B cell (primary cell): ENCODE data around the gene RERE. TPM values are rescaled to one million over a fixed set of nuclear protein-coding genes. Genes with fewer than 3 reads are reported as not detected.

Experiments
- ATAC-seq: fragments of 200-7000 bp; cut with Tn5 transposase; one replicate; pipeline ENCODE4 v1.10.0; 2021; ENCODE audit warnings: low read depth, mild to moderate bottlenecking, moderate number of reproducible peaks, moderate library complexity
- CTCF ChIA-PET: fragments of 350-600 bp; sonication (Branson Sonifier 250); formaldehyde crosslinking; loops from one replicate; lab custom pipeline; 2021; ENCODE audit warnings: antibody characterized with exemption, inconsistent platforms; lab: Charles Lee
- POLR2A ChIA-PET: fragments of 350-600 bp; sonication (Branson Sonifier 250); formaldehyde crosslinking; loops from one replicate; lab custom pipeline; 2021; ENCODE audit warnings: antibody characterized with exemption; lab: Charles Lee
- DNase-seq: peaks from one replicate; pipeline ENCODE4 v3.0.0; 2013
- H2AFZ ChIP-seq: 2 replicates; pipeline ENCODE4 v1.6.1; 2012; ENCODE audit warnings: mild to moderate bottlenecking, low read depth, low read length; ENCODE audit not compliant: insufficient read depth, poor library complexity, severe bottlenecking
- H3K27ac ChIP-seq, 2 donors: 1 replicate in 1 of 2; 2 replicates in 1 of 2; pipeline ENCODE4 v1.5.1; 2012 to 2013; ENCODE audit warnings: low read length in 2 of 2, mild to moderate bottlenecking in 2 of 2, moderate library complexity in 1 of 2
- H3K27me3 ChIP-seq, 4 experiments: fragments of 200-600 bp in 1 of 4; sonication (generic) in 1 of 4; replicated peaks in 1 of 4; 1 replicate in 2 of 4; 2 replicates in 2 of 4; pipeline versions ENCODE4 v1.6.1 to v1.7.0; 2013 to 2016; ENCODE audit warnings: low read length in 3 of 4, mild to moderate bottlenecking in 2 of 4, mixed read lengths in 1 of 4, moderate library complexity in 1 of 4; ENCODE audit not compliant: insufficient read depth in 4 of 4, control insufficient read depth in 3 of 4; ENCODE audit errors: control extremely low read depth in 1 of 4
- H3K36me3 ChIP-seq, 2 experiments: replicated peaks in 1 of 2; 1 replicate in 1 of 2; 2 replicates in 1 of 2; pipeline versions ENCODE4 v1.6.1 to v1.7.1; 2013; ENCODE audit warnings: low read length in 1 of 2; ENCODE audit not compliant: insufficient read depth in 2 of 2, control insufficient read depth in 1 of 2; ENCODE audit errors: control extremely low read depth in 1 of 2, extremely low read depth in 1 of 2
- H3K4me1 ChIP-seq, 2 donors: fragments of 200-600 bp in 1 of 2; sonication (generic) in 1 of 2; 1 replicate in 1 of 2; 2 replicates in 1 of 2; pipeline versions ENCODE4 v1.5.1 to v1.6.1; 2013 to 2017; ENCODE audit warnings: low read length in 2 of 2; ENCODE audit not compliant: control insufficient read depth in 2 of 2, insufficient read depth in 2 of 2
- H3K4me2 ChIP-seq: replicated peaks from 2 replicates; pipeline ENCODE3; 2012; ENCODE audit warnings: mild to moderate bottlenecking, low read depth, low read length; ENCODE audit not compliant: poor library complexity, severe bottlenecking
- H3K4me3 ChIP-seq, 5 experiments: fragments of 200-600 bp in 1 of 5; sonication (generic) in 1 of 5; 1 replicate in 3 of 5; 2 replicates in 2 of 5; pipeline versions ENCODE4 v1.5.1 to v1.7.0; 2011 to 2016; ENCODE audit warnings: low read length in 4 of 5, mild to moderate bottlenecking in 4 of 5, low read depth in 2 of 5, control low read depth in 1 of 5, moderate library complexity in 1 of 5; ENCODE audit not compliant: insufficient read depth in 1 of 5; ENCODE audit errors: control extremely low read depth in 1 of 5, extremely low read depth in 1 of 5
- H3K79me2 ChIP-seq: fragments of 200-600 bp; sonication (generic); one replicate; pipeline ENCODE4 v1.6.0; 2016; ENCODE audit warnings: low read length; ENCODE audit not compliant: control insufficient read depth, insufficient read depth
- H3K9ac ChIP-seq: fragments of 200-600 bp; sonication (generic); 2 replicates; pipeline ENCODE4 v1.6.1; 2017; ENCODE audit warnings: mild to moderate bottlenecking, low read length, moderate library complexity
- H3K9me3 ChIP-seq, 3 donors: one replicate each; pipeline versions ENCODE4 v1.6.1 to v1.7.1; 2013; ENCODE audit warnings: low read length in 2 of 3; ENCODE audit not compliant: control insufficient read depth in 2 of 3, insufficient read depth in 1 of 3; ENCODE audit errors: control extremely low read depth in 1 of 3
- H4K20me1 ChIP-seq: 2 replicates; pipeline ENCODE4 v1.6.0; 2012; ENCODE audit warnings: mild to moderate bottlenecking, low read length; ENCODE audit not compliant: insufficient read depth, control insufficient read depth, poor library complexity, severe bottlenecking
- H3K27ac Mint-ChIP-seq: one replicate; pipeline ENCODE4 v1.8.0; 2021; ENCODE audit warnings: mixed read lengths
- H3K27me3 Mint-ChIP-seq: one replicate; pipeline ENCODE4 v1.8.0; 2021; ENCODE audit warnings: mixed read lengths
- H3K4me1 Mint-ChIP-seq: one replicate; pipeline ENCODE4 v1.8.0; 2021; ENCODE audit warnings: mixed read lengths
- H3K4me3 Mint-ChIP-seq: one replicate; pipeline ENCODE4 v1.8.0; 2021; ENCODE audit warnings: mixed read lengths
- H3K9me3 Mint-ChIP-seq: one replicate; pipeline ENCODE4 v1.8.0; 2022; ENCODE audit warnings: mixed read lengths; ENCODE audit not compliant: insufficient read depth
- EZH2 ChIP-seq: IDR thresholded peaks from 2 replicates; pipeline ENCODE4 v1.6.1; 2012; ENCODE audit warnings: borderline replicate concordance, low read depth, mild to moderate bottlenecking, moderate library complexity, low read length; ENCODE audit not compliant: insufficient read depth, poor library complexity, severe bottlenecking
- whole genome bisulfite sequencing: methylation state at CpG from one replicate; pipeline ENCODE4 v1.1.5; 2013; ENCODE audit warnings: missing lambda C conversion rate; ENCODE audit not compliant: insufficient coverage; 5-methylcytosine and 5-hydroxymethylcytosine counted together
- intact Hi-C: fragments of 100-400 bp; cut with micrococcal nuclease; formaldehyde crosslinking; loops from one replicate; pipeline ENCODE4 v1.10.0; 2022
- polyA plus RNA-seq: library from polyadenylated mRNA; depleted of rRNA; stranded (reverse); fragments of >200 nt; gene quantifications from 2 replicates; pipeline ENCODE4 v1.2.3, GENCODE V29; 2012
- total RNA-seq, 2 donors: library from RNA; stranded (reverse); fragments of 120-200 nt in 1 of 2; gene quantifications; 1 replicate in 1 of 2; 2 replicates in 1 of 2; pipeline versions ENCODE4 v1.2.3 to v1.2.4, GENCODE V29; 2013 to 2022
- TF ChIP-seq, protein P1 (sequence below): fragments of 200-600 bp; IDR thresholded peaks from one replicate; pipeline ENCODE4 v1.8.0; 2022; ENCODE audit warnings: antibody characterized with exemption, mild to moderate bottlenecking

Gene RERE
- total and polyA plus RNA-seq, 2 donors (not counting 1 experiment from before 2014, with no cell fraction given): 27.3 to 132 TPM

DNA sequence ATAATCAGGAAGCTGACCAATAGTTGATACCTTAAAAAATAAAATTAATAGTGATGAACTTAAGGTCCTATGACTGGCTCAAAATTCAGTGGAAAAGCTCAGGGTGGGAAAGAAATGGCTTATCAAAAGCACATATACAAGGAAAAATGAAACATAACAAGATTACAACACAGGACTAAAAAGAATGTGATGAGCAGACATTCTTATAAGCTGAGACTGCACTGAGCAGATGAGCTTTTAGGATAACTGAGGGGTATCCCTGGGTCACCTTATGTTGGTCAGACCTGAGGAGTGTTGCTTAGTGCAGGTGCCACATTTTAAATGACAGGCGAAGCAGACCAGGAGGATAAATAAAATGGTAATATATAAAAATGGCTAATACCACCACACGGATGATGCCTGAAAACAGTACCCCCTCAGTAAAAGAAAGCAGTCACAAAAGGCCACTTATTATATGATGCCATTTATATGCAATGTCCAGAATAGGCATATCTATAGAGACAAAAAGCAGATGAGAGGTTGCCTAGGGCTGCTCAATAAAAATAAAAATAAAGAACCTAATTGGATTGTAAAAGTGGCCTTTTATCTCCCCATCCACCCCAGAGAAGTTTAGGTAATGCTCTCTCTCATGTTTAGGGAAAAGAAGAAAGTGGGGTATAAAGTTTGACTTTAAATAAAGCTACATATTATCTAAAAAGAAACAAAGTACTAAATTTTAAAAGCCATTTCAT lies 335.6 kb downstream of the RERE start:
- ChIA-PET POLR2A (no interaction called here), CTCF (interaction anchor here (1.0 kb wide), 1 partner anchor 245 kb away, joined by 5 read pairs; no protein-coding TSS in a partner anchor)
- intact Hi-C loops: no loop called here
- Histone ChIP-seq H3K9me3 (no peaks in the 10 kb centered on the region), H3K9ac (no peak overlapping the region), H3K4me1 (no peaks in the 10 kb centered on the region), H4K20me1 (peaks cover 7% of the 10 kb centered on the region), H3K27ac (no peak overlapping the region), H3K27me3 (no peaks in the 10 kb centered on the region), H2AFZ (no peak overlapping the region), H3K36me3 (peaks cover 0 to 9% of the 10 kb centered on the region in 2 experiments), H3K79me2 (peaks cover 84% of the 10 kb centered on the region), H3K4me3 (no peak overlapping the region), H3K4me2 (no peak overlapping the region)
- H3K4me1 Mint-ChIP-seq: peaks cover 20% of the 10 kb centered on the region
- H3K9me3 Mint-ChIP-seq: no peaks in the 10 kb centered on the region
- DNase-seq (no peak), ATAC-seq (no peak)
- H3K27me3 Mint-ChIP-seq: no peaks in the 10 kb centered on the region
- no peak overlapping the region for H3K4me3 Mint-ChIP-seq
- TF ChIP-seq, protein P1, sequence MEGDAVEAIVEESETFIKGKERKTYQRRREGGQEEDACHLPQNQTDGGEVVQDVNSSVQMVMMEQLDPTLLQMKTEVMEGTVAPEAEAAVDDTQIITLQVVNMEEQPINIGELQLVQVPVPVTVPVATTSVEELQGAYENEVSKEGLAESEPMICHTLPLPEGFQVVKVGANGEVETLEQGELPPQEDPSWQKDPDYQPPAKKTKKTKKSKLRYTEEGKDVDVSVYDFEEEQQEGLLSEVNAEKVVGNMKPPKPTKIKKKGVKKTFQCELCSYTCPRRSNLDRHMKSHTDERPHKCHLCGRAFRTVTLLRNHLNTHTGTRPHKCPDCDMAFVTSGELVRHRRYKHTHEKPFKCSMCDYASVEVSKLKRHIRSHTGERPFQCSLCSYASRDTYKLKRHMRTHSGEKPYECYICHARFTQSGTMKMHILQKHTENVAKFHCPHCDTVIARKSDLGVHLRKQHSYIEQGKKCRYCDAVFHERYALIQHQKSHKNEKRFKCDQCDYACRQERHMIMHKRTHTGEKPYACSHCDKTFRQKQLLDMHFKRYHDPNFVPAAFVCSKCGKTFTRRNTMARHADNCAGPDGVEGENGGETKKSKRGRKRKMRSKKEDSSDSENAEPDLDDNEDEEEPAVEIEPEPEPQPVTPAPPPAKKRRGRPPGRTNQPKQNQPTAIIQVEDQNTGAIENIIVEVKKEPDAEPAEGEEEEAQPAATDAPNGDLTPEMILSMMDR: no peak
- TF ChIP-seq EZH2: no peak
- no peak overlapping the region for H3K27ac Mint-ChIP-seq
- WGBS: no CpG with 5 or more reads among the region's 2 CpGs

DNA sequence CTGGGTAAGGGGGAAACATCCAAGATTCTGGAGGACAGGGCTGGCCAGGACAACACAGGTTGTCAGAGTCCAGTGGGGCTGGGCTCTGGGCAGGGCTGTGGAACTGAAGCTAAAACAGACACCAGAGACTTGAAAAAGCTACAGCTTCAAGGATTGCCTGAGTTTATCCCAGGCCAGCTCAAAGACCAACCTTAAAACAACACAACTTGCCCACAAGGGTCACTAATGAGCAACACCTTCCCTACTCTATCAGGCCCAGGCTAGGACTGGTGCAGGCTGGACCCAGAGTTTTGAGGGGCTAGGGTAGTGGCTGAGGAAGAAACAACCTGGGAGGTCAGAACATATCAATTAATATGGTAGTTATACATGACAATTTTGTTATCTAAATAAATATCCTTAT lies 338.9 kb downstream of the RERE start:
- no peak overlapping the region for H3K4me3 Mint-ChIP-seq
- no peak overlapping the region for H3K9ac ChIP-seq
- no peak for DNase-seq
- H3K4me3 ChIP-seq: no peak overlapping the region
- H3K36me3 ChIP-seq: peaks cover 0 to 1% of the 10 kb centered on the region in 2 experiments
- H3K4me1 ChIP-seq: peaks cover 6 to 8% of the 10 kb centered on the region in 2 donors
- intact Hi-C loops: loop anchor here (10.0 kb wide), 1 partner anchor 46 kb away; no protein-coding TSS in a partner anchor
- TF ChIP-seq, protein P1: no peak
- no peak for TF ChIP-seq EZH2
- no peaks in the 10 kb centered on the region for H3K9me3 Mint-ChIP-seq
- no peak for ATAC-seq
- CTCF ChIA-PET: interaction anchor here (1.1 kb wide), 1 partner anchor 13 kb away, joined by 3 read pairs; no protein-coding TSS in a partner anchor
- no peaks in the 10 kb centered on the region for H3K9me3 ChIP-seq
- H3K27me3 Mint-ChIP-seq: no peaks in the 10 kb centered on the region
- H3K27me3 ChIP-seq: no peaks in the 10 kb centered on the region
- peaks cover 15% of the 10 kb centered on the region for H4K20me1 ChIP-seq
- H3K27ac Mint-ChIP-seq: no peak overlapping the region
- no peak overlapping the region for H2AFZ ChIP-seq
- peaks cover 71% of the 10 kb centered on the region for H3K79me2 ChIP-seq
- no peak overlapping the region for H3K4me2 ChIP-seq
- H3K27ac ChIP-seq: no peak overlapping the region
- H3K4me1 Mint-ChIP-seq: peaks cover 36% of the 10 kb centered on the region
- POLR2A ChIA-PET: no interaction called here
